Measurements from ENCODE around the gene SDC3. TPM values are rescaled to one million over a fixed set of nuclear protein-coding genes. Genes with fewer than 3 reads are reported as not detected.
A peak's percentile ranks its signal among the peaks of the same experiment; 100 is the strongest.

The SDC3 gene
- total and polyA plus RNA-seq, 4 donors = 3.3 to 27.5 (median 16.6) TPM

DNA sequence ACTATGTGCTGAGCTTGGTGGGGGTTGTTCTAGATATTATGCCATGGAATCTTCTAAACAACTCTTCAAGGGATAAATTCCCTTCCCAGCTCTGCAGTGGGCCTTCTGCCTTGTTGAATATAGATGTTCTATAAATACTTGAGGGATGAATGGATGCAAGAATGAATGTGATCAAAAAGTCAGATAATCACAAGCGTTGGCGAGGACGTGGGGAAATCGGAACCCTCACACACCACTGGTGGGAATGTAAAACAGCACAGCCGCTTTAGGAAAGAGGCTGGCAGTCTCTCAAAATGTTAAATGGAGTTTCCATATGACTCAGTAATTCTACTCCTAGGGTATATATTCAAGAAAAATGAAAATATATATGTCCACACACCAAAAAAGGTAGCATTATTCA lies 19.0 kb downstream of the SDC3 start (continued):
- TF ChIP-seq GABPA (IDR thresholded peaks at IDR 0.05 in 1 of 2, conservative IDR thresholded peaks at IDR 0.05 in 1 of 2) = no peak

DNA sequence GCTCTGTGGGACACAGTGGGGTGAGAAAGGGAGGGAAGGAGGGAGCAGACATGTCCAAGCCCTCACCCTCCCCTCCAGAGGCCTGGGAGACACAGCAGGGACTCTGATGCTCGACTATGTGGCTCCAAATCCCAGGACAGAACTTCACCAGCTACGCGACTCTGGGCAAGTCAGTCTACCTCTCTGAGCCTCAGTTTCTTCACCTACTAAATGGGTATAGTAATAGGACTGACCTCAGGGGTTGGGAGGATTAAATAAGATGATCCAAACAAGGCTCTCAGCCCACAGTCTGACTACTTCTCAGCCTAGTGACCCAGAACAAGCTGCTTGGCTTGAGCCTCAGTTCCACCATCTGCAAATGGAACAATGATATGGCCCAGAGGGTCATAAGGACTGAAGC lies 19.6 kb downstream of the SDC3 start:
- H3K4me3 ChIP-seq (ENCODE audit: low read depth in 1 of 3, low read length in 3 of 3) = no peak overlapping the region
- DNase-seq (ENCODE audit: low spot score) = no peak
- WGBS = 84% methylated on average over 3 of the region's 3 CpGs
- no peaks in the 10 kb centered on the region for H3K27me3 ChIP-seq (ENCODE audit: control insufficient read depth in 4 of 4, insufficient read depth in 4 of 4, low read length in 3 of 4)
- peak overlapping the region; percentile 5 to 19 for H3K27ac ChIP-seq (ENCODE audit: low read depth in 1 of 2, low read length in 2 of 2)
- no peak overlapping the region for H3K9ac ChIP-seq (ENCODE audit: low read depth in 1 of 2, low read length in 2 of 2)
- TF ChIP-seq, protein P1, sequence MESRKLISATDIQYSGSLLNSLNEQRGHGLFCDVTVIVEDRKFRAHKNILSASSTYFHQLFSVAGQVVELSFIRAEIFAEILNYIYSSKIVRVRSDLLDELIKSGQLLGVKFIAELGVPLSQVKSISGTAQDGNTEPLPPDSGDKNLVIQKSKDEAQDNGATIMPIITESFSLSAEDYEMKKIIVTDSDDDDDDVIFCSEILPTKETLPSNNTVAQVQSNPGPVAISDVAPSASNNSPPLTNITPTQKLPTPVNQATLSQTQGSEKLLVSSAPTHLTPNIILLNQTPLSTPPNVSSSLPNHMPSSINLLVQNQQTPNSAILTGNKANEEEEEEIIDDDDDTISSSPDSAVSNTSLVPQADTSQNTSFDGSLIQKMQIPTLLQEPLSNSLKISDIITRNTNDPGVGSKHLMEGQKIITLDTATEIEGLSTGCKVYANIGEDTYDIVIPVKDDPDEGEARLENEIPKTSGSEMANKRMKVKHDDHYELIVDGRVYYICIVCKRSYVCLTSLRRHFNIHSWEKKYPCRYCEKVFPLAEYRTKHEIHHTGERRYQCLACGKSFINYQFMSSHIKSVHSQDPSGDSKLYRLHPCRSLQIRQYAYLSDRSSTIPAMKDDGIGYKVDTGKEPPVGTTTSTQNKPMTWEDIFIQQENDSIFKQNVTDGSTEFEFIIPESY (IDR thresholded peaks at IDR 0.05) = no peak
- TF ChIP-seq, protein P2, sequence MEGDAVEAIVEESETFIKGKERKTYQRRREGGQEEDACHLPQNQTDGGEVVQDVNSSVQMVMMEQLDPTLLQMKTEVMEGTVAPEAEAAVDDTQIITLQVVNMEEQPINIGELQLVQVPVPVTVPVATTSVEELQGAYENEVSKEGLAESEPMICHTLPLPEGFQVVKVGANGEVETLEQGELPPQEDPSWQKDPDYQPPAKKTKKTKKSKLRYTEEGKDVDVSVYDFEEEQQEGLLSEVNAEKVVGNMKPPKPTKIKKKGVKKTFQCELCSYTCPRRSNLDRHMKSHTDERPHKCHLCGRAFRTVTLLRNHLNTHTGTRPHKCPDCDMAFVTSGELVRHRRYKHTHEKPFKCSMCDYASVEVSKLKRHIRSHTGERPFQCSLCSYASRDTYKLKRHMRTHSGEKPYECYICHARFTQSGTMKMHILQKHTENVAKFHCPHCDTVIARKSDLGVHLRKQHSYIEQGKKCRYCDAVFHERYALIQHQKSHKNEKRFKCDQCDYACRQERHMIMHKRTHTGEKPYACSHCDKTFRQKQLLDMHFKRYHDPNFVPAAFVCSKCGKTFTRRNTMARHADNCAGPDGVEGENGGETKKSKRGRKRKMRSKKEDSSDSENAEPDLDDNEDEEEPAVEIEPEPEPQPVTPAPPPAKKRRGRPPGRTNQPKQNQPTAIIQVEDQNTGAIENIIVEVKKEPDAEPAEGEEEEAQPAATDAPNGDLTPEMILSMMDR (IDR thresholded peaks at IDR 0.05; ENCODE audit: low read depth, low read length, missing input control) = no peak
- TF ChIP-seq RAD21 (IDR thresholded peaks at IDR 0.05) (no peak), YY1 (IDR thresholded peaks at IDR 0.05) (no peak), GABPA (IDR thresholded peaks at IDR 0.05 in 1 of 2, conservative IDR thresholded peaks at IDR 0.05 in 1 of 2) (no peak), JUND (IDR thresholded peaks at IDR 0.05) (no peak)
- TF ChIP-seq, protein P3, sequence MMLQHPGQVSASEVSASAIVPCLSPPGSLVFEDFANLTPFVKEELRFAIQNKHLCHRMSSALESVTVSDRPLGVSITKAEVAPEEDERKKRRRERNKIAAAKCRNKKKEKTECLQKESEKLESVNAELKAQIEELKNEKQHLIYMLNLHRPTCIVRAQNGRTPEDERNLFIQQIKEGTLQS (IDR thresholded peaks at IDR 0.05) = no peak
- H3K36me3 ChIP-seq (ENCODE audit: control insufficient read depth in 4 of 4, insufficient read depth in 3 of 4, low read depth in 1 of 4, low read length in 3 of 4) = no peaks in the 10 kb centered on the region
- H3K4me1 ChIP-seq (ENCODE audit: control insufficient read depth in 4 of 4, insufficient read depth in 4 of 4, low read length in 3 of 4) = peaks cover 0 to 5% (median 5%) of the 10 kb centered on the region in 4 donors
- H3K9me3 ChIP-seq (ENCODE audit: control insufficient read depth in 4 of 4, low read length in 3 of 4) = no peaks in the 10 kb centered on the region

DNA sequence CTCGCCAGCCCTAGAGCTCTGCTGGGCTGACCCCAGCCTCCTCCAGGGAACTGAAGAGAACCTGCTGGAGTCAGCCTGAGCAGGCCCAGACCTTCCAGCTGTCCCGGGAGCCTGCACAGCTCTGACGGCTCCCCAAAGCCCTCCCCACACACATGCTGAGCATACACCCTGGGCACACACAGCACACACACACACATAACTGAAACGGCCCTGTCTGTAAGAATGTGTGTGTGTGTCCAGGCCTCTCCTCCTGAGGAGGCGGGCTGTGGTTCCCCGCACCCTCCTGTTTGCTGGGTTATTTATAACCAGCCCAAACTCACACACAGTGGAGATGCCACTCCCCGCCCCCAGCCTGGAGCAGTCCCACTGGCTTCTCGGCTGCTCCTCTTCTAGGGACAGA lies 20.2 kb downstream of the SDC3 start:
- H3K9ac ChIP-seq (ENCODE audit: low read depth in 1 of 2, low read length in 2 of 2) = no peak overlapping the region

More for the DNA sequence above, 20.2 kb downstream of the SDC3 start:
- Histone ChIP-seq H3K27ac (ENCODE audit: low read depth in 1 of 2, low read length in 2 of 2) (peak overlapping the region in 1 of 2 donors; percentile 19), H3K4me1 (ENCODE audit: control insufficient read depth in 4 of 4, insufficient read depth in 4 of 4, low read length in 3 of 4) (peaks cover 0 to 6% (median 5%) of the 10 kb centered on the region in 4 donors), H3K9me3 (ENCODE audit: control insufficient read depth in 4 of 4, low read length in 3 of 4) (no peaks in the 10 kb centered on the region), H3K4me3 (ENCODE audit: low read depth in 1 of 3, low read length in 3 of 3) (no peak overlapping the region), H3K27me3 (ENCODE audit: control insufficient read depth in 4 of 4, insufficient read depth in 4 of 4, low read length in 3 of 4) (no peaks in the 10 kb centered on the region), H3K36me3 (ENCODE audit: control insufficient read depth in 4 of 4, insufficient read depth in 3 of 4, low read depth in 1 of 4, low read length in 3 of 4) (no peaks in the 10 kb centered on the region)
- WGBS = 57% methylated on average over 8 of the region's 8 CpGs
- TF ChIP-seq, protein P4, sequence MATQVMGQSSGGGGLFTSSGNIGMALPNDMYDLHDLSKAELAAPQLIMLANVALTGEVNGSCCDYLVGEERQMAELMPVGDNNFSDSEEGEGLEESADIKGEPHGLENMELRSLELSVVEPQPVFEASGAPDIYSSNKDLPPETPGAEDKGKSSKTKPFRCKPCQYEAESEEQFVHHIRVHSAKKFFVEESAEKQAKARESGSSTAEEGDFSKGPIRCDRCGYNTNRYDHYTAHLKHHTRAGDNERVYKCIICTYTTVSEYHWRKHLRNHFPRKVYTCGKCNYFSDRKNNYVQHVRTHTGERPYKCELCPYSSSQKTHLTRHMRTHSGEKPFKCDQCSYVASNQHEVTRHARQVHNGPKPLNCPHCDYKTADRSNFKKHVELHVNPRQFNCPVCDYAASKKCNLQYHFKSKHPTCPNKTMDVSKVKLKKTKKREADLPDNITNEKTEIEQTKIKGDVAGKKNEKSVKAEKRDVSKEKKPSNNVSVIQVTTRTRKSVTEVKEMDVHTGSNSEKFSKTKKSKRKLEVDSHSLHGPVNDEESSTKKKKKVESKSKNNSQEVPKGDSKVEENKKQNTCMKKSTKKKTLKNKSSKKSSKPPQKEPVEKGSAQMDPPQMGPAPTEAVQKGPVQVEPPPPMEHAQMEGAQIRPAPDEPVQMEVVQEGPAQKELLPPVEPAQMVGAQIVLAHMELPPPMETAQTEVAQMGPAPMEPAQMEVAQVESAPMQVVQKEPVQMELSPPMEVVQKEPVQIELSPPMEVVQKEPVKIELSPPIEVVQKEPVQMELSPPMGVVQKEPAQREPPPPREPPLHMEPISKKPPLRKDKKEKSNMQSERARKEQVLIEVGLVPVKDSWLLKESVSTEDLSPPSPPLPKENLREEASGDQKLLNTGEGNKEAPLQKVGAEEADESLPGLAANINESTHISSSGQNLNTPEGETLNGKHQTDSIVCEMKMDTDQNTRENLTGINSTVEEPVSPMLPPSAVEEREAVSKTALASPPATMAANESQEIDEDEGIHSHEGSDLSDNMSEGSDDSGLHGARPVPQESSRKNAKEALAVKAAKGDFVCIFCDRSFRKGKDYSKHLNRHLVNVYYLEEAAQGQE (IDR thresholded peaks at IDR 0.05) = no peak
- no peak for TF ChIP-seq TAF1 (conservative IDR thresholded peaks at IDR 0.05)
- TF ChIP-seq NR2F2 (IDR thresholded peaks at IDR 0.05) = no peak
- TF ChIP-seq EGR1 (IDR thresholded peaks at IDR 0.05; ENCODE audit: low read depth in 2 of 2) = no peak
- TF ChIP-seq RXRA (IDR thresholded peaks at IDR 0.05) = no peak
- no peak for TF ChIP-seq FOXA1 (IDR thresholded peaks at IDR 0.05)
- TF ChIP-seq YY1 (IDR thresholded peaks at IDR 0.05) = no peak
- TF ChIP-seq SP1 (IDR thresholded peaks at IDR 0.05) = no peak
- TF ChIP-seq GABPA (IDR thresholded peaks at IDR 0.05 in 1 of 2, conservative IDR thresholded peaks at IDR 0.05 in 1 of 2) = no peak
- no peak for TF ChIP-seq JUND (IDR thresholded peaks at IDR 0.05)
- no peak for TF ChIP-seq HNF4A (conservative IDR thresholded peaks at IDR 0.05)
- DNase-seq (ENCODE audit: low spot score) = no peak

All from liver (tissue), 9 donors.